HepG2 (cell line): Measurements from ENCODE around the gene ZNF674. TPM values are rescaled to one million over a fixed set of nuclear protein-coding genes. Genes with fewer than 3 reads are reported as not detected.
"Not testable (repeated sequence)": the region's sequence is repeated elsewhere in the genome, so short reads cannot be mapped to it uniquely, and the experiment has no call there.

Source experiments
- ATAC-seq: fragments of 200-7000 bp; cut with Tn5 transposase; 3 replicates; pipeline ENCODE4 v1.9.1; 2020; ENCODE audit warnings: mild to moderate bottlenecking, moderate library complexity
- BruUV-seq: library from RNA; stranded (reverse); fragments of 400-500 nt; replicated peaks from 2 replicates; lab custom pipeline; 2021; lab: Mats Ljungman, UMichigan
- CTCF ChIA-PET: fragments of 300-600 bp; formaldehyde crosslinking; extraction: SDS; loops from one replicate; lab custom pipeline; 2021; ENCODE audit warnings: low total read pairs, inconsistent platforms, low intra/inter-chr PET ratio; lab: Yijun Ruan, JAX
- POLR2A ChIA-PET: fragments of 350-600 bp; sonication (Branson Sonifier 250); formaldehyde crosslinking; loops from one replicate; lab custom pipeline; 2020; ENCODE audit warnings: antibody characterized with exemption, inconsistent platforms; lab: Yijun Ruan, JAX
- DNase-seq: peaks from one replicate; pipeline ENCODE4 v3.0.0-alpha.2; 2015; ENCODE audit warnings: low spot score
- FAIRE-seq: peaks from 3 replicates; lab custom pipeline; 2011; peaks lifted over from hg19 to GRCh38; lab: Jason Lieb, UNC
- H2AFZ ChIP-seq: one replicate; pipeline ENCODE4 v1.6.1; 2011; ENCODE audit warnings: low read length, inconsistent platforms
- H3K27ac ChIP-seq: fragments of 300-600 bp; 3 replicates; pipeline ENCODE4 v1.8.0; 2011; ENCODE audit warnings: mixed run types, mild to moderate bottlenecking, mixed read lengths, low read length, inconsistent platforms; ENCODE audit not compliant: insufficient read depth; ENCODE audit errors: extremely low read length
- H3K27me3 ChIP-seq, 2 experiments: fragments of 200-600 bp in 1 of 2; 2 replicates in 1 of 2; 3 replicates in 1 of 2; pipeline versions ENCODE4 v1.6.0 to v1.8.0; 2011; ENCODE audit warnings: low read length in 2 of 2, mild to moderate bottlenecking in 2 of 2, moderate library complexity in 2 of 2, inconsistent platforms in 1 of 2; ENCODE audit not compliant: insufficient read depth in 2 of 2, control insufficient read depth in 1 of 2
- H3K36me3 ChIP-seq, 2 experiments: fragments of 200-600 bp in 1 of 2; replicated peaks in 1 of 2; 2 replicates in 1 of 2; 3 replicates in 1 of 2; pipeline versions ENCODE4 v1.5.1 to v1.8.0; 2011; ENCODE audit warnings: low read length in 2 of 2, inconsistent platforms in 1 of 2; ENCODE audit not compliant: insufficient read depth in 2 of 2, control insufficient read depth in 1 of 2
- H3K4me1 ChIP-seq: 2 replicates; pipeline ENCODE4 v1.5.1; 2012; ENCODE audit warnings: low read length, inconsistent platforms; ENCODE audit not compliant: insufficient read depth
- H3K4me2 ChIP-seq: 2 replicates; pipeline ENCODE4 v1.6.0; 2011; ENCODE audit warnings: low read depth, low read length, inconsistent platforms
- H3K4me3 ChIP-seq, 3 experiments: fragments of 200-600 bp in 1 of 3; sonication (generic), shearing (Covaris generic) in 1 of 3; replicated peaks in 1 of 3; 2 replicates each; pipeline ENCODE4 v1.5.1; 2011 to 2016; ENCODE audit warnings: low read length in 3 of 3, inconsistent platforms in 2 of 3, low read depth in 2 of 3, mild to moderate bottlenecking in 2 of 3, control low read depth in 1 of 3, mixed read lengths in 1 of 3; ENCODE audit not compliant: insufficient read depth in 1 of 3
- H3K79me2 ChIP-seq: one replicate; pipeline ENCODE4 v1.6.1; 2011; ENCODE audit warnings: low read length, inconsistent platforms; ENCODE audit not compliant: insufficient read depth
- H3K9ac ChIP-seq: 2 replicates; pipeline ENCODE4 v1.6.0; 2011; ENCODE audit warnings: mild to moderate bottlenecking, low read depth, low read length, inconsistent platforms; ENCODE audit not compliant: insufficient read depth
- H3K9me3 ChIP-seq: 2 replicates; pipeline ENCODE4 v1.5.1; 2012; ENCODE audit warnings: mild to moderate bottlenecking, low read length
- H4K20me1 ChIP-seq: 2 replicates; pipeline ENCODE4 v1.6.0; 2011; ENCODE audit warnings: inconsistent platforms, mild to moderate bottlenecking, low read length, moderate library complexity; ENCODE audit not compliant: insufficient read depth
- ZBTB26 ChIP-seq: IDR thresholded peaks from 2 replicates; pipeline ENCODE4 v1.6.1; 2016; ENCODE audit warnings: missing compliant biosample characterization, missing genetic modification reagents, borderline replicate concordance
- ZNF136 ChIP-seq: sonication (generic); formaldehyde crosslinking; IDR thresholded peaks from 2 replicates; pipeline ENCODE4 v1.8.1; 2022; ENCODE audit warnings: low read depth, mild to moderate bottlenecking, moderate library complexity, missing genetic modification reagents
- WGBS: methylation state at CpG from one replicate; pipeline ENCODE4 v1.1.6; 2017; ENCODE audit warnings: low lambda C conversion rate; 5-methylcytosine and 5-hydroxymethylcytosine counted together
- in situ Hi-C: cut with HindIII; loops from 2 replicates; pipeline ENCODE4 v1.10.0; 2017; ENCODE audit warnings: low pct_unique_long_range_greater_than_20kb; ENCODE audit not compliant: extremely low pct_ligation_motif_present
- intact Hi-C: fragments of 100-400 bp; cut with micrococcal nuclease; formaldehyde crosslinking; loops from one replicate; pipeline ENCODE4 v1.10.0; 2022; ENCODE audit not compliant: unreplicated experiment
- polyA plus RNA-seq, 8 experiments: library from polyadenylated mRNA; depleted of rRNA in 3 of 8; stranded (reverse) in 7 of 8; unstranded in 1 of 8; fragments of >200 nt; fragmentation: Illumina TruSeq in 4 of 8; extraction: Trizol in 4 of 8; gene quantifications; 2 replicates each; pipeline versions ENCODE4 v1.2.1 to v1.2.3, GENCODE V29; 2011 to 2016; ENCODE audit warnings: low read depth in 4 of 8, missing spikeins in 1 of 8, mixed read lengths in 1 of 8; ENCODE audit not compliant: insufficient read depth in 1 of 8
- total RNA-seq, 5 experiments: library from RNA; depleted of rRNA; stranded (reverse); fragments of >200 nt; fragmentation: Illumina TruSeq; extraction: Trizol; gene quantifications; 2 replicates each; pipeline ENCODE4 v1.2.3, GENCODE V29; 2016; ENCODE audit warnings: low read depth in 1 of 5
- TF ChIP-seq, protein P1 (sequence below): fragments of 450-650 bp; IDR thresholded peaks from 2 replicates; pipeline ENCODE4 v1.6.1; 2017
- TF ChIP-seq, protein P2 (sequence below): sonication (generic); formaldehyde crosslinking; IDR thresholded peaks from 2 replicates; pipeline ENCODE4 v1.5.0; 2020; ENCODE audit warnings: mild to moderate bottlenecking, low read depth, missing genetic modification reagents, borderline replicate concordance

ZNF674 gene
- total and polyA plus RNA-seq, 2 of the 13 experiments (the other 11 are each of a cell fraction or from before 2014, with no cell fraction given), result 2.9 to 3.5 TPM

DNA sequence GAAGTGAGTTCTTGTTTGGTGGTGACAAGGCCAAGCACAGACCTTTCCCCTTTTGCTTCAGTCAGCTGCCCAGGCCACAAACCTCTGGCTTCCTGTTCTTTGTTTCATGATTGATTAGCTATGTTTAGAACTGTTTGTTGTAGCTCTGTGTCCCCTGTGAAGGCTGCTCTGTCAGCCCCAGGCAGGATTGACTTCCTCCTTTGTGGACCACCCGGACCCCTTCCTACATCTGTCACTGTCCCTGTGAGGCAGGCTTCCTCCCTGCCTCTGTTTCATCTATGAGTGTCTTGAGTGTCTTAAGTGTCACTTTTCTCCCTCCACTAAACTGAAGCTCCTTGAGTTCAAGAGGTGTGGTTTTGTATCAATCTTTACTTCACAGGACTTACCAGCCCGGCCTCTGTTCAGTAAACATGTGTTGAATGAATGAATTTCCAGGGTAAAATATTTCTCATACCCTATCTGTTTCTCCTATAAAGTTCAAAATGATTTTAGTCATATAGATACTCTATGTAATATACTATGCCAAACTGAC is 83.5 kb downstream of the ZNF674 start:
- H3K9me3 ChIP-seq, result no peaks in the 10 kb centered on the region
- peaks cover 17% of the 10 kb centered on the region; the same call in 1 of the 2 replicates for H3K4me1 ChIP-seq
- no peaks in the 10 kb centered on the region for H3K27me3 ChIP-seq
- H2AFZ ChIP-seq, result no peak overlapping the region
- H3K27ac ChIP-seq, result no peak overlapping the region
- ATAC-seq (peak; percentile 51; the same call in 2 of the 3 replicates), FAIRE-seq (peak; percentile 68), DNase-seq (no peak)
- H3K4me3 ChIP-seq, result no peak overlapping the region
- no peaks in the 10 kb centered on the region for H4K20me1 ChIP-seq
- ChIA-PET POLR2A (no interaction called here), CTCF (no interaction called here)
- TF ChIP-seq, protein P1, sequence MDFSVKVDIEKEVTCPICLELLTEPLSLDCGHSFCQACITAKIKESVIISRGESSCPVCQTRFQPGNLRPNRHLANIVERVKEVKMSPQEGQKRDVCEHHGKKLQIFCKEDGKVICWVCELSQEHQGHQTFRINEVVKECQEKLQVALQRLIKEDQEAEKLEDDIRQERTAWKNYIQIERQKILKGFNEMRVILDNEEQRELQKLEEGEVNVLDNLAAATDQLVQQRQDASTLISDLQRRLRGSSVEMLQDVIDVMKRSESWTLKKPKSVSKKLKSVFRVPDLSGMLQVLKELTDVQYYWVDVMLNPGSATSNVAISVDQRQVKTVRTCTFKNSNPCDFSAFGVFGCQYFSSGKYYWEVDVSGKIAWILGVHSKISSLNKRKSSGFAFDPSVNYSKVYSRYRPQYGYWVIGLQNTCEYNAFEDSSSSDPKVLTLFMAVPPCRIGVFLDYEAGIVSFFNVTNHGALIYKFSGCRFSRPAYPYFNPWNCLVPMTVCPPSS, result no peak
- TF ChIP-seq, protein P2, sequence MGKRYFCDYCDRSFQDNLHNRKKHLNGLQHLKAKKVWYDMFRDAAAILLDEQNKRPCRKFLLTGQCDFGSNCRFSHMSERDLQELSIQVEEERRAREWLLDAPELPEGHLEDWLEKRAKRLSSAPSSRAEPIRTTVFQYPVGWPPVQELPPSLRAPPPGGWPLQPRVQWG, result no peak
- no peak for TF ChIP-seq ZNF136
- WGBS, result 93% methylated on average over 2 of the region's 2 CpGs
- BruUV-seq, result no TSS peak
- H3K36me3 ChIP-seq, result peaks cover 4 to 8% of the 10 kb centered on the region in 2 experiments; a peak in 4 of 5 replicates
- H3K9ac ChIP-seq, result no peak overlapping the region
- no peak overlapping the region for H3K4me2 ChIP-seq
- in situ Hi-C loops (no loop called here), intact Hi-C loops (no loop called here)
- no peaks in the 10 kb centered on the region for H3K79me2 ChIP-seq

DNA sequence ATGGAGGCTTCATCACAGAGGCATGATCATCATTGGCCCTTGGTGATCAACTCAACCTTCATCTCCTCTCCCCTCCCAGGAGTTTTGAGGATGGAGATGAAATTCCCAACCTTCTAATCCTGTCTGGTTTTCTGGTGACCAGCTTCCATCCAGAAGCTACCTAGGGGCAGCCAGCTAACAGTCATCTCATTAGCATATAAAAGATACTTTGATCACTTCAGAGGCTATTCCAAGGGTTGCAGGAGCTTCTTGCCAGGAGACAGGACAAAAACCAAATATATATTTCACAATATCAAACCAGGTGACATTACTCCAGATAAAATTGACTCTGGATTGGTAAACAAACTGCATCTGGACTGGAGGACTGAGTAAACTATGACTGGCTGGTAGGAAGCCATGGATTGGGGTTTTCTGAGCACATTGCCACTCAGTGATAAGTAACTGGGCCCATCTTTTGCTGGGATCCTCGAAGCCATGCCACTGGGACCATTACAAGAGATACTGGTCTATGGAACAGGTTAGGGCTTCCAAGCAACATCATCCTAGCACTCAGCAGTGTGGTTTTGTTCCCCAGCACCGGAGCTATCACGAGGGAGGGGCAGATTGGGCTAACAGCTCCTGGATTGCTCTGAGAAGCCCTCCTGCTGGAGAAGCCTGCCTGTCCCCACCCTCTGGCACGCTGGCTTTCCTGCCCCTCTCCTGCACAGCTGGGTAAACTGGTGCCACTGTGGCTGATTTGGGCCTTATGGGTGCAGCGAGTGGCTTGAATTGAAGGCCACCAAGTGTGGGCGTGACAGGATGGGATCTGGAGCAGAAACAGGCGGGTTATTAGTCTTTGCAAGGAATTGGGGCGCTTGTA is 84.2 kb downstream of the ZNF674 start:
- in situ Hi-C loops, H3K36me3 ChIP-seq, H4K20me1 ChIP-seq, FAIRE-seq: not testable (repeated sequence)
- 70% methylated on average over 2 of the region's 8 CpGs for WGBS
- H3K4me1 ChIP-seq, result peaks cover 17% of the 10 kb centered on the region; the same call in 1 of the 2 replicates
- peak; percentile 71; the same call in 1 of the 2 replicates for TF ChIP-seq ZBTB26 (CRISPR knock-in tag)
- TF ChIP-seq, all 625 proteins: peak for 1; not testable (repeated sequence) for 624
- DNase-seq, H3K9me3 ChIP-seq, H3K79me2 ChIP-seq, BruUV-seq, H3K9ac ChIP-seq, H3K27ac ChIP-seq, H3K27me3 ChIP-seq, H2AFZ ChIP-seq, CTCF ChIA-PET, intact Hi-C loops, H3K4me3 ChIP-seq, POLR2A ChIA-PET, H3K4me2 ChIP-seq: not testable (repeated sequence)
- peak; percentile 26; the same call in 1 of the 3 replicates for ATAC-seq
